ENCODE measurements around the gene IRX2. TPM values are rescaled to one million over a fixed set of nuclear protein-coding genes. Genes with fewer than 3 reads are reported as not detected.

Gene IRX2
- total RNA-seq, 4 donors from 2014 or later = 2.5 to 7.6 (median 5.5) TPM

DNA sequence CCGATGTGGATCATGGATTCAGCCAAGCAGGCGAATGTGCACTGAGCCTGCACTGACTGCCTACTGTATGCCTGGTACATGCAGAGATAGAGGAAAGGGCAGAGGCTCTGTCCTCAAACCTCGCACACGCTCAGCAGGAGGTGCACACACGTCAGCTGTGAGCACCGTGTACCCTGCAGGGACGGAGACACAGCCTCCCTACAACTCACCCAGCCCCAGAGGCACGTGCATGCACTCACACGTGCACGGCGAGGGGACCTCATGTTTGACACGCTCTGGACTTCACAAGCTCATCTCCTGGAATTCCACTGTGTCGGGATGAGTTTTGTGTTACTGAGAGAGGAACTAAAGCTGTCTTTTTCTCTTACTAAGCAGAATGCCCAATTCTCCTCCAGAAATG lies 48.4 kb downstream of the IRX2 start:
- TF ChIP-seq, protein P1, sequence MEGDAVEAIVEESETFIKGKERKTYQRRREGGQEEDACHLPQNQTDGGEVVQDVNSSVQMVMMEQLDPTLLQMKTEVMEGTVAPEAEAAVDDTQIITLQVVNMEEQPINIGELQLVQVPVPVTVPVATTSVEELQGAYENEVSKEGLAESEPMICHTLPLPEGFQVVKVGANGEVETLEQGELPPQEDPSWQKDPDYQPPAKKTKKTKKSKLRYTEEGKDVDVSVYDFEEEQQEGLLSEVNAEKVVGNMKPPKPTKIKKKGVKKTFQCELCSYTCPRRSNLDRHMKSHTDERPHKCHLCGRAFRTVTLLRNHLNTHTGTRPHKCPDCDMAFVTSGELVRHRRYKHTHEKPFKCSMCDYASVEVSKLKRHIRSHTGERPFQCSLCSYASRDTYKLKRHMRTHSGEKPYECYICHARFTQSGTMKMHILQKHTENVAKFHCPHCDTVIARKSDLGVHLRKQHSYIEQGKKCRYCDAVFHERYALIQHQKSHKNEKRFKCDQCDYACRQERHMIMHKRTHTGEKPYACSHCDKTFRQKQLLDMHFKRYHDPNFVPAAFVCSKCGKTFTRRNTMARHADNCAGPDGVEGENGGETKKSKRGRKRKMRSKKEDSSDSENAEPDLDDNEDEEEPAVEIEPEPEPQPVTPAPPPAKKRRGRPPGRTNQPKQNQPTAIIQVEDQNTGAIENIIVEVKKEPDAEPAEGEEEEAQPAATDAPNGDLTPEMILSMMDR (IDR thresholded peaks at IDR 0.05) = no peak
- no peak for TF ChIP-seq POLR2A (IDR thresholded peaks at IDR 0.05)
- no peaks in the 10 kb centered on the region for H3K27me3 ChIP-seq
- intact Hi-C loops (cut with DNase I) = no loop called here

DNA sequence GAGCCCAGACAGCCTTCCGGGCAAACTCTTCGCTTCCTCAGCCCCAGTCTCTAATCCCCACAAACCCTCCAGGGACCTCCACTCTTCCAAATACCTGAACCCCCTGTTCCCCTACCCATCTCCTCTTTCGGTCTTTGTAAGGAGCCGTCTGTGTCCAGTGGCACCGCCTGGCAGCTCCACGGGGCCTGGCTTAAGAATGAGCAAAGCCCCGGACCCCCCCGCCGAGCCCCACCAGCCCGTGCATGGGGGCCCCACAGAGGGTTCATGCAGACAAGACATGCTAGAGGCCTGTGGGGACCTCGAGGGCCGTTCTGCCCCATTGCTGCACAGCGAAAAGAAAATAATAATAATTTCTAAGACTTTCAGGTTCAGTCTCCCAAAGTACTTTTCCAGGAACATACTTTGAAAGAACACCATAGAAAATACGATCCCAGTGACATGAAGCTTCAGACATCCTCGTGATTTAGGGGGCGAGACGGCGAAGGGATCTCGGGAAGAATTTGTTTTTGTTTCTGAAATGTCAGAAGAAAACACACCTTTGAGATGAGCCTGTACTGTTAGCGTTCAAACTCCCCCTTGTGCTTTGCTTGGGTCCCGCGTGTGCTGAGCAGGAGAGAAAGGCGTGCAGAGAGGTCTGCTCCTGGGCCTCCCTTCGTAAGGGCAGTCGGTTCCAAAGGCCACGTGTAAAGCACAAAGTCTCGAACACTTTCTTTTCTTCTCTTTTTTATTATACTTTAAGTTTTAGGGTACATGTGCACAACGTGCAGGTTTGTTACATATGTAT lies 49.2 kb downstream of the IRX2 start:
- Histone ChIP-seq H3K4me1 (no peaks in the 10 kb centered on the region), H3K9me3 (no peaks in the 10 kb centered on the region), H3K27me3 (no peaks in the 10 kb centered on the region), H3K36me3 (no peaks in the 10 kb centered on the region), H3K27ac (no peak overlapping the region), H3K4me3 (replicated peaks in 1 of 3) (no peak overlapping the region)
- TF ChIP-seq, protein P1 (IDR thresholded peaks at IDR 0.05) = no peak
- no peak for TF ChIP-seq POLR2A (IDR thresholded peaks at IDR 0.05)
- intact Hi-C loops (cut with DNase I) = no loop called here
- no peak for DNase-seq
- 80 to 81% methylated on average over 24 to 28 of the region's 28 CpGs for WGBS, 2 donors

More for the DNA sequence above, 48.4 kb downstream of the IRX2 start:
- no peak for DNase-seq
- no peak overlapping the region for H3K4me3 ChIP-seq (replicated peaks in 1 of 3)
- no peaks in the 10 kb centered on the region for H3K9me3 ChIP-seq
- 85 to 86% methylated on average over 13 of the region's 13 CpGs for WGBS, 2 donors
- H3K27ac ChIP-seq = no peak overlapping the region
- no peaks in the 10 kb centered on the region for H3K4me1 ChIP-seq
- H3K36me3 ChIP-seq = no peaks in the 10 kb centered on the region

DNA sequence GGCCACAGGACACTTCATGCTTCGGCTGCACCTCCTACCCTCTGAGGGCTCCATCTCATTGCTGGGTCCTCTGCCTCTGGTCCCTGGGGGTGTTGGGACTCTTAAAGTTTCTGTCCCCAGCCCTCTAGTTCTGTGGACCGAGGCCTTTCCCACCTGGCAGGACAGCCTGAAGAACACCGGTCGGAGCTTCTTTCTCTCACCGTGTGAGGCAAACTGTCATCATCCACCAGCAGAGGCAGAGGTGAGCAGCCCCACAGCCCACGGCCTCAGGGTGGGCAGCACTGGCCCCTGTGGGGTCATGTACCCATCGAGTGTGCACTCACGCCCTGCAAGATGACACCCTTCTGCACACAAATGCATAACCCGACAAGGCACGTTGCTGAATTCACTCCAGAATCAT lies 49.9 kb downstream of the IRX2 start:
- no peaks in the 10 kb centered on the region for H3K36me3 ChIP-seq
- H3K9me3 ChIP-seq = no peaks in the 10 kb centered on the region
- no peaks in the 10 kb centered on the region for H3K4me1 ChIP-seq
- no peak overlapping the region for H3K4me3 ChIP-seq (replicated peaks in 1 of 3)
- H3K27me3 ChIP-seq = no peaks in the 10 kb centered on the region
- TF ChIP-seq POLR2A (IDR thresholded peaks at IDR 0.05) = no peak
- TF ChIP-seq, protein P1 (IDR thresholded peaks at IDR 0.05) = no peak
- intact Hi-C loops (cut with DNase I) = no loop called here
- DNase-seq = no peak
- no peak overlapping the region for H3K27ac ChIP-seq
- 48 to 60% methylated on average over 6 to 10 of the region's 10 CpGs for WGBS, 2 donors

DNA sequence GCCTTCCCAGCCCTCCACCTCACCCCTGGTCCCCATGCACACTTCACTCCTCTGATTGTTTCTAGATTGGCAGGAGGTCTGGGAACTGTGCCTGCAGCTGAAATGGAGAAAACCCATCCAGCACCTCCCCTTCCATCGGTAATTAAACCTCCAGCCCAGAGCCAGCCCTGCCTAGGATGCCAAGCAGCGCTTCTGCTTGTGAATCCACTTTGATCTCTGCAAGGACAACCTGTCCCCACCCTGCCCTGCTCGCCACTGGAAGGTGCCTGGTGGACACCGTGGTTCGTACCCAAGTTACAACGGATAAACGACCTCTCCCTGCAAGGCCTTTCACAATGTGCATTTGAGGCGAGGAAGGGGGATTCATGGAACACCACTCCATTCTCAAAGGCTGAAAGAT lies 50.6 kb downstream of the IRX2 start:
- Histone ChIP-seq H3K4me3 (replicated peaks in 1 of 3) (no peak overlapping the region), H3K9me3 (no peaks in the 10 kb centered on the region), H3K36me3 (no peaks in the 10 kb centered on the region), H3K27ac (no peak overlapping the region), H3K4me1 (no peaks in the 10 kb centered on the region), H3K27me3 (no peaks in the 10 kb centered on the region)
- intact Hi-C loops (cut with DNase I) = no loop called here
- 83 to 94% methylated on average over 8 of the region's 8 CpGs for WGBS, 2 donors
- TF ChIP-seq, protein P1 (IDR thresholded peaks at IDR 0.05) = no peak
- no peak for TF ChIP-seq POLR2A (IDR thresholded peaks at IDR 0.05)
- DNase-seq = no peak

DNA sequence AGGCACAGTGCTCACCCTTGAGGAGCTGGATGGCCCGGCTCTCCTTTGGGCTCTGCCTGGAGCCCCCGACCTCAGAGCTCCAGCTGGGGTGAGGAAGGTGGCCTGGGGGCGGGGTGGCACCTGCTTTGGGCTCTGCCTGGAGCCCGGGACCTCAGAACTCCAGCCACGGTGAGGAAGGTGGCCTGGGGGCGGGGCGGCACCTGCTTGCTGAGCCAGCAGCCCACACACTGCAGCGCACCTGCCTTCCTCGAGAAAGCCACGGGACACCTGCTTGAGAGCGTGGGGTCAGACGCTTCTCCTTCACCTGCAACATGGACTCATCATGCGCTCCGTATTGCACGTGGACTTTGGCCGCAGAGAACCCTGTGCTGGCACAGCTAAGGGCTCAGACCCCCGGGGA lies 51.8 kb downstream of the IRX2 start:
- Histone ChIP-seq H3K4me1 (no peaks in the 10 kb centered on the region), H3K27me3 (no peaks in the 10 kb centered on the region), H3K9me3 (no peaks in the 10 kb centered on the region), H3K27ac (no peak overlapping the region), H3K36me3 (no peaks in the 10 kb centered on the region), H3K4me3 (replicated peaks in 1 of 3) (no peak overlapping the region)
- 86 to 95% methylated on average over 10 to 12 of the region's 17 CpGs for WGBS, 2 donors
- no peak for TF ChIP-seq POLR2A (IDR thresholded peaks at IDR 0.05)
- TF ChIP-seq, protein P1 (IDR thresholded peaks at IDR 0.05) = no peak
- intact Hi-C loops (cut with DNase I) = no loop called here
- DNase-seq = no peak
